CD4-positive, alpha-beta T cell (primary cell): ENCODE data around the gene ANO10. TPM values are rescaled to one million over a fixed set of nuclear protein-coding genes. Genes with fewer than 3 reads are reported as not detected.

ENCODE experiments used
- ATAC-seq: fragments of 200-7000 bp; cut with Tn5 transposase; one replicate; pipeline ENCODE4 v1.10.0; 2022; ENCODE audit warnings: mild to moderate bottlenecking; ENCODE audit not compliant: poor library complexity
- CTCF ChIA-PET: fragments of 350-600 bp; sonication (Branson Sonifier 250); formaldehyde crosslinking; loops from one replicate; lab custom pipeline; 2021; ENCODE audit warnings: antibody characterized with exemption, inconsistent platforms; lab: Charles Lee
- POLR2A ChIA-PET: fragments of 350-600 bp; sonication (Branson Sonifier 250); formaldehyde crosslinking; loops from one replicate; lab custom pipeline; 2021; ENCODE audit warnings: antibody characterized with exemption, inconsistent platforms; lab: Charles Lee
- DNase-seq, 14 experiments: peaks; one replicate each; pipeline ENCODE4 v3.0.0-alpha.2; 2013 to 2020; ENCODE audit warnings: mixed read lengths in 2 of 14
- H3K27ac ChIP-seq, 2 donors: one replicate each; pipeline versions ENCODE4 v1.5.1 to v1.7.0; 2013; ENCODE audit warnings: low read length in 2 of 2, low read depth in 1 of 2, mild to moderate bottlenecking in 1 of 2
- H3K27me3 ChIP-seq, 2 experiments: 1 replicate in 1 of 2; 2 replicates in 1 of 2; pipeline versions ENCODE4 v1.6.1 to v1.7.0; 2013; ENCODE audit warnings: low read length in 2 of 2, control low read depth in 1 of 2, mild to moderate bottlenecking in 1 of 2, moderate library complexity in 1 of 2; ENCODE audit not compliant: insufficient read depth in 2 of 2, control insufficient read depth in 1 of 2
- H3K36me3 ChIP-seq: one replicate; pipeline ENCODE4 v1.6.1; 2013; ENCODE audit warnings: low read length, control low read depth; ENCODE audit not compliant: insufficient read depth
- H3K4me1 ChIP-seq: one replicate; pipeline ENCODE4 v1.6.1; 2013; ENCODE audit warnings: low read length, control low read depth; ENCODE audit not compliant: insufficient read depth
- H3K4me3 ChIP-seq: one replicate; pipeline ENCODE4 v1.5.1; 2013; ENCODE audit warnings: mild to moderate bottlenecking, low read length, moderate library complexity
- H3K9me3 ChIP-seq, 2 experiments: 1 replicate in 1 of 2; 2 replicates in 1 of 2; pipeline versions ENCODE4 v1.6.1 to v1.7.0; 2013; ENCODE audit warnings: low read length in 2 of 2, mild to moderate bottlenecking in 2 of 2, control low read depth in 1 of 2, moderate library complexity in 1 of 2; ENCODE audit not compliant: control insufficient read depth in 1 of 2, insufficient read depth in 1 of 2
- H3K27ac Mint-ChIP-seq: one replicate; pipeline ENCODE4 v1.8.0; 2020; ENCODE audit warnings: mixed read lengths
- H3K27me3 Mint-ChIP-seq: one replicate; pipeline ENCODE4 v1.8.0; 2021; ENCODE audit warnings: mixed read lengths
- H3K36me3 Mint-ChIP-seq: one replicate; pipeline ENCODE4 v1.8.0; 2021; ENCODE audit warnings: low read depth, mixed read lengths
- H3K4me1 Mint-ChIP-seq: one replicate; pipeline ENCODE4 v1.8.0; 2021; ENCODE audit warnings: low read depth, mixed read lengths
- H3K4me3 Mint-ChIP-seq: one replicate; pipeline ENCODE4 v1.8.0; 2020; ENCODE audit warnings: mild to moderate bottlenecking, mixed read lengths
- H3K9me3 Mint-ChIP-seq: one replicate; pipeline ENCODE4 v1.8.0; 2020; ENCODE audit warnings: mixed read lengths
- CTCF ChIP-seq: fragments of 200-600 bp; IDR thresholded peaks from one replicate; pipeline ENCODE4 v1.8.0; 2022; ENCODE audit warnings: antibody characterized with exemption, mild to moderate bottlenecking
- intact Hi-C, 2 experiments: fragments of 100-400 bp; cut with DNase I in 1 of 2; cut with micrococcal nuclease in 1 of 2; formaldehyde crosslinking; loops; one replicate each; pipeline versions ENCODE4 v1.15.1 to v1.9.0; 2023 to 2025; cut with DNase I, micrococcal nuclease
- total RNA-seq, 174 experiments: library from RNA in 2 of 174; stranded (reverse) in 2 of 174; gene quantifications; one replicate each; pipeline ENCODE4 v1.2.3 and lab custom pipeline; 2021 to 2026

ANO10 gene
- total RNA-seq, 2 experiments from 2014 or later = 6.9 to 8.0 TPM

DNA sequence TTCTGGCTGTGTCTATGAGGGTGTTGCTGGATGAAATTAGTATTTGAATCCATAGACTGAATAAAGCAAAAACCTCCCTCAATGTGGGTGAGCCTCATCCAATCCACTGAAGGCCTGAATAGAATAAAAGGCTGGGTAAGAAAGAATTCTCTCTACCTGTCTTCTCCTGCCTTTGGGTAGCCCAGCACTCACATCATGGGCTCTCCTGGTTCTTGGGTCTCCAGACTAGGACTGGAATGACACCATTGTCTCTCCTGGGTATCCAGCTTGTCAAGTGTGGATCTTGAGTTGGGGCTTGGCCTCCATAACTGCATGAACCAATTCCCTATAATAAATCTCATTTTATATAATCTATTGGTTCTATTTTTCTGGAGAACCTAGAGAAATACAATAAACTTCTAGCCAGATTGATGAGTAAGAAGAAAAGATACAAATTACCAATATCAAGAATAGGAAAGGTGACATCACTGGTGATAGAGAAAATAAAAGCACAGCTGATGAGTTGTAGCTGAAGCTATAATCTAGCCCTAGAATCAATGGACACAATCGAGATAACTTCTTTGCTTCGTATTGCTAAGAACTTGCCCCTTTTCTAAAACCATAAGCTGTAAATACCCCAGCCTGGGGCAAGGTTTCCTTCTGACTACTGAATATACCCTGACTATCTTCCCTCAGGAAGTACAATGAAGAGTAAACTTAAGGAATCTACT is 106.4 kb downstream of the ANO10 start:
- no peak for ATAC-seq
- intact Hi-C loops = no loop called here
- ChIA-PET POLR2A (no interaction called here), CTCF (no interaction called here)
- no peaks in the 10 kb centered on the region for H3K4me1 ChIP-seq
- no peak for DNase-seq
- Mint-ChIP-seq H3K36me3 (peaks cover 29% of the 10 kb centered on the region), H3K4me3 (no peak overlapping the region), H3K27me3 (no peaks in the 10 kb centered on the region), H3K4me1 (no peaks in the 10 kb centered on the region), H3K27ac (no peak overlapping the region), H3K9me3 (peaks cover 13% of the 10 kb centered on the region)
- no peaks in the 10 kb centered on the region for H3K27me3 ChIP-seq
- no peaks in the 10 kb centered on the region for H3K9me3 ChIP-seq
- TF ChIP-seq CTCF = no peak
- no peak overlapping the region for H3K27ac ChIP-seq
- no peak overlapping the region for H3K4me3 ChIP-seq
- no peaks in the 10 kb centered on the region for H3K36me3 ChIP-seq

GRCh38 chr3:43512754-43513404 is 108.9 kb downstream of the ANO10 start:
- Mint-ChIP-seq H3K9me3 (no peaks in the 10 kb centered on the region), H3K36me3 (peaks cover 9% of the 10 kb centered on the region), H3K4me3 (no peak overlapping the region), H3K4me1 (no peaks in the 10 kb centered on the region), H3K27me3 (no peaks in the 10 kb centered on the region), H3K27ac (no peak overlapping the region)
- POLR2A ChIA-PET = no interaction called here
- ATAC-seq = no peak
- no peaks in the 10 kb centered on the region for H3K9me3 ChIP-seq
- no peaks in the 10 kb centered on the region for H3K36me3 ChIP-seq
- H3K27ac ChIP-seq = no peak overlapping the region
- CTCF ChIA-PET = no interaction called here
- no peak overlapping the region for H3K4me3 ChIP-seq
- TF ChIP-seq CTCF = no peak
- no peaks in the 10 kb centered on the region for H3K27me3 ChIP-seq
- DNase-seq = no peak
- intact Hi-C loops = no loop called here
- no peaks in the 10 kb centered on the region for H3K4me1 ChIP-seq

GRCh38 chr3:43506644-43507043 is 115.2 kb downstream of the ANO10 start:
- Mint-ChIP-seq H3K4me3 (no peak overlapping the region), H3K27me3 (no peaks in the 10 kb centered on the region), H3K4me1 (peaks cover 16% of the 10 kb centered on the region), H3K9me3 (no peaks in the 10 kb centered on the region), H3K27ac (no peak overlapping the region), H3K36me3 (no peaks in the 10 kb centered on the region)
- ChIA-PET CTCF (no interaction called here), POLR2A (no interaction called here)
- intact Hi-C loops = no loop called here
- Histone ChIP-seq H3K4me3 (no peak overlapping the region), H3K36me3 (no peaks in the 10 kb centered on the region), H3K4me1 (peaks cover 8% of the 10 kb centered on the region), H3K27me3 (no peaks in the 10 kb centered on the region), H3K27ac (no peak overlapping the region), H3K9me3 (no peaks in the 10 kb centered on the region)
- no peak for ATAC-seq
- no peak for TF ChIP-seq CTCF
- DNase-seq = no peak
